ENCODE measurements around the gene ZNF223.

DNA sequence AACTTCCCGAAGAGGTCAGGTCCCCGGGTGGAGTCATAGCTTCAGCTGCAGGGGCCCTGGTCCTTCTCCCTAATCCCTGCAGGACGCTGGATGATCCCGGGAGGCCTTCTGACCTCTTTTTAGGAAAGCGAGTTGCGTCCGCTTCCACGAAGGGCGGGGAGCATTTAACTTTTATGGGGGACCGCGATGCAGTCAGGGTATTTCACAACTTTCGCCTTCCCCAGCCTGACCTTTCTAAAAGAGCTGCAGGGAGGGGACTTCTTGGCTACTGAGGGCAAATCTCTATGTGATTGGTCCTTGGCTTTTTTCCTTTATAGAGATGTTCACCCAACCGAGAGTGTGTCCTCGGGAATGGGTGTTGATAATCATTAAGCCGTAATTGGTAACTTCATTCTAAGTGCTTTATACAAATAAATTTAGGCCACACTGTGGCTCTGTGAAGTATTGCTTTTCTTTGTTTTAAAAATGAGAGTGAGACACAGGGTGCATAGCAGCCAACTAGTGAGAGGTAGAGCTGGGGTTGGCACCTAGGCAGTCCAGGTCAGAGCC is 48.3 kb upstream of the ZNF223 start:
- TF ChIP-seq, protein P1, sequence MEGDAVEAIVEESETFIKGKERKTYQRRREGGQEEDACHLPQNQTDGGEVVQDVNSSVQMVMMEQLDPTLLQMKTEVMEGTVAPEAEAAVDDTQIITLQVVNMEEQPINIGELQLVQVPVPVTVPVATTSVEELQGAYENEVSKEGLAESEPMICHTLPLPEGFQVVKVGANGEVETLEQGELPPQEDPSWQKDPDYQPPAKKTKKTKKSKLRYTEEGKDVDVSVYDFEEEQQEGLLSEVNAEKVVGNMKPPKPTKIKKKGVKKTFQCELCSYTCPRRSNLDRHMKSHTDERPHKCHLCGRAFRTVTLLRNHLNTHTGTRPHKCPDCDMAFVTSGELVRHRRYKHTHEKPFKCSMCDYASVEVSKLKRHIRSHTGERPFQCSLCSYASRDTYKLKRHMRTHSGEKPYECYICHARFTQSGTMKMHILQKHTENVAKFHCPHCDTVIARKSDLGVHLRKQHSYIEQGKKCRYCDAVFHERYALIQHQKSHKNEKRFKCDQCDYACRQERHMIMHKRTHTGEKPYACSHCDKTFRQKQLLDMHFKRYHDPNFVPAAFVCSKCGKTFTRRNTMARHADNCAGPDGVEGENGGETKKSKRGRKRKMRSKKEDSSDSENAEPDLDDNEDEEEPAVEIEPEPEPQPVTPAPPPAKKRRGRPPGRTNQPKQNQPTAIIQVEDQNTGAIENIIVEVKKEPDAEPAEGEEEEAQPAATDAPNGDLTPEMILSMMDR (conservative IDR thresholded peaks at IDR 0.05), result no peak; the same call in 1 of the 2 replicates
- no peak for TF ChIP-seq ZFX (IDR thresholded peaks at IDR 0.05)

Data from C4-2B (cell line).